HEK293T (cell line): ENCODE data around the gene HOXD9.

Experiments
- ARNT ChIP-seq: fragments of 450-650 bp; IDR thresholded peaks from 2 replicates; pipeline ENCODE4 v1.6.1; 2017; ENCODE audit warnings: mild to moderate bottlenecking
- BHLHE40 ChIP-seq: fragments of 450-650 bp; IDR thresholded peaks from 2 replicates; pipeline ENCODE4 v1.6.1; 2016; ENCODE audit warnings: mild to moderate bottlenecking, moderate library complexity, borderline replicate concordance
- CTBP1 ChIP-seq: fragments of 450-650 bp; IDR thresholded peaks from 2 replicates; pipeline ENCODE4 v1.6.1; 2016; ENCODE audit warnings: borderline replicate concordance
- ELF4 ChIP-seq: fragments of 450-650 bp; IDR thresholded peaks from 2 replicates; pipeline ENCODE4 v1.6.1; 2017; ENCODE audit warnings: antibody characterized with exemption
- FOXM1 ChIP-seq: fragments of 450-650 bp; IDR thresholded peaks from 2 replicates; pipeline ENCODE4 v1.6.1; 2017; ENCODE audit warnings: mild to moderate bottlenecking, borderline replicate concordance
- LEF1 ChIP-seq: fragments of 450-650 bp; IDR thresholded peaks from 2 replicates; pipeline ENCODE4 v1.6.1; 2017; ENCODE audit warnings: mild to moderate bottlenecking, borderline replicate concordance
- NFRKB ChIP-seq: fragments of 450-650 bp; IDR thresholded peaks from 2 replicates; pipeline ENCODE4 v1.6.1; 2016; ENCODE audit warnings: mild to moderate bottlenecking, moderate library complexity
- PKNOX1 ChIP-seq: fragments of 450-650 bp; IDR thresholded peaks from 2 replicates; pipeline ENCODE4 v1.6.1; 2016
- SP1 ChIP-seq: fragments of 450-650 bp; IDR thresholded peaks from 2 replicates; pipeline ENCODE4 v1.6.1; 2017
- SUZ12 ChIP-seq: fragments of 450-650 bp; IDR thresholded peaks from 2 replicates; pipeline ENCODE4 v1.6.1; 2016; ENCODE audit warnings: mild to moderate bottlenecking
- TARDBP ChIP-seq: fragments of 450-650 bp; IDR thresholded peaks from 2 replicates; pipeline ENCODE4 v1.6.1; 2016

- TF ChIP-seq NFRKB (no peak), FOXM1 (0 out of 2 replicates have a peak, but pooled peaks have one; percentile 47), SP1 (no peak), BHLHE40 (no peak), ELF4 (no peak), PKNOX1 (peak; percentile 94), ARNT (peak; percentile 73; the same call in 1 of the 2 replicates), CTBP1 (peak; percentile 79; the same call in 1 of the 2 replicates), SUZ12 (no peak), LEF1 (no peak), TARDBP (no peak)
Observed at GRCh38 chr2:176158855-176159662, 36.5 kb downstream of the HOXD9 start.
